Measurements from ENCODE around the gene PPP2R2C.

Gene PPP2R2C

GRCh38 chr4:6472387-6473263, at the start of gene PPP2R2C:
Gene PPP2R2C, minus strand, starts transcription at chr4:6472614. Its CDS starts 385 bp downstream, at chr4:6472229.
- no peak for DNase-seq

GRCh38 chr4:6520978-6521377, 48.6 kb upstream of the PPP2R2C start:
- peak; percentile 10 for DNase-seq

- no peak for DNase-seq
These were observed 47.7 kb upstream of the PPP2R2C start for GRCh38 chr4:6520051-6520636.

- DNase-seq: no peak
These were observed 44.8 kb upstream of the PPP2R2C start for GRCh38 chr4:6517171-6517570.

GRCh38 chr4:6516762-6517161, 44.3 kb upstream of the PPP2R2C start:
- peak; percentile 16 for DNase-seq

GRCh38 chr4:6516281-6516680, 43.9 kb upstream of the PPP2R2C start:
- peak; percentile 2 for DNase-seq

GRCh38 chr4:6513678-6514077, 41.3 kb upstream of the PPP2R2C start:
- no peak for DNase-seq

GRCh38 chr4:6509587-6509986, 37.2 kb upstream of the PPP2R2C start:
- peak; percentile 4 for DNase-seq

GRCh38 chr4:6507345-6507744, 34.9 kb upstream of the PPP2R2C start:
- no peak for DNase-seq

GRCh38 chr4:6506616-6507140, 34.3 kb upstream of the PPP2R2C start:
- DNase-seq: no peak

- no peak for DNase-seq
These were observed 32.6 kb upstream of the PPP2R2C start for GRCh38 chr4:6504900-6505496.

- no peak for DNase-seq
These were observed 30.5 kb upstream of the PPP2R2C start for GRCh38 chr4:6502747-6503465.

- no peak for DNase-seq
These were observed 29.7 kb upstream of the PPP2R2C start for GRCh38 chr4:6502147-6502546.

- DNase-seq: no peak
These were observed 28.8 kb upstream of the PPP2R2C start for GRCh38 chr4:6501171-6501570.

- no peak for DNase-seq
These were observed 28.2 kb upstream of the PPP2R2C start for GRCh38 chr4:6500481-6501140.

GRCh38 chr4:6499238-6499600, 26.8 kb upstream of the PPP2R2C start:
- no peak for DNase-seq

- DNase-seq: no peak
These were observed 26.3 kb upstream of the PPP2R2C start for GRCh38 chr4:6498511-6499237.

GRCh38 chr4:6497796-6498195, 25.4 kb upstream of the PPP2R2C start:
- no peak for DNase-seq

GRCh38 chr4:6495736-6496135, 23.3 kb upstream of the PPP2R2C start:
- no peak for DNase-seq

- no peak for DNase-seq
These were observed 22.8 kb upstream of the PPP2R2C start for GRCh38 chr4:6495296-6495590.

- no peak for DNase-seq
These were observed 22.2 kb upstream of the PPP2R2C start for GRCh38 chr4:6494431-6495295.
